ENCODE results near the gene C14orf132.

Gene C14orf132

DNA sequence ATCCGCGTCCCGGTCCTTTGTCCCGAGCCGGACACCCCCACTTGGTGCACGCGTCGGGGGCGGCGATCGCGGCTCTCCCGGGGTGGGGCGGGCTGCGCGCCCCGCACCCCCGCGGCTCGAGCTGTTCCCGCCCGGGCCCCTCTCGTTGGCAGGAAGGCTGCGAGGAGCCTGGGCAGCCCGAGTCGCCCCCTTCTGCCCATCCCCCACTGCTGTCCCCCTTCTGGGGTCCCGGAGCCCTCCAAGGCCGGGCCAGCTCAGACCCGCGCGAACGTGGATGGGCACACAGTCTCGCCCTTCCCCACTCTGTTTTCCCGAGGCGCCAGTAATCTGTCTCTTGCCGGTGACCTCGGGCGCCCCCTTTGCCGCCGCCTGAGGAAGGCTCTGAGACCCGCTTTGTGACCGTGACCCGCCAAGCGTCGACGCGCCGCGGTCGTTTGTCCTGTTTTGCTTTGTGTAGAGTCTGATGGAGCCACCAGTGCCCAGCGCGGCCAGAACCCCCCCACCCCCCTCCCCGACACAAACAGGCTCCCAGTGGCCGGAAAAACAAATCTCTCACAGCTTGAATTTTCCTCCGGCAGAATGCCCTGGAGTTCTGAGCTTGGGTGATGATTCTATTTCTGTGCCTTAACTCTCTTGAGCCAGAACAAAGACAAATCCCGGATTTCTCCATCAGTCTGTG is 610 bp downstream of the C14orf132 start:
- DNase-seq: peak in 40 of 58 donors; percentile 15 to 71 (median 47)

DNA sequence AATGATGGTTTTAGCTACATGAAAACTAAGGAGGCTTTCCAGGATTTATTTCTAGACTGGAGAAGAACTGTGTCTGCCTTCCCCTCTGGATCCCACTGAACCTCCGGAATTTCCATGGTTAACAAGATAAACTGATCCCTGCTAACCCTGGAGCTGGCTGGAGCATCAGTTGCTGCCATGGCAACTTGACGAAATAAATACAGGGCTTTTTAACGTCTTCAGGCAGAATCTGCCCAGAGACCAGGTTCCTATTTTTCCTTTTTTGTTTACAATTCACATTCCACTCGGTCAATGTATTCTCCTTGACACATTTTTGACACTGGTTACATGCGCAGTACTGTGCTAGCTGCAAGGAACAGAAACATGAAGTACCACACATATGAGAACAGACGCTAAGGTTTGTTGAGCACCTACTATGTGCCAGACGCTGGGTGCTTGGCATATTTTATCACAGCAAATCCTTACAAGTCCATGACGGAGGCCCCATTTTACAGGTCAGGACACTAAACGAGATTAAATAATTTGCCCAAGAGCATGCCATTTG is 1.7 kb downstream of the C14orf132 start:
- DNase-seq: no peak

DNA sequence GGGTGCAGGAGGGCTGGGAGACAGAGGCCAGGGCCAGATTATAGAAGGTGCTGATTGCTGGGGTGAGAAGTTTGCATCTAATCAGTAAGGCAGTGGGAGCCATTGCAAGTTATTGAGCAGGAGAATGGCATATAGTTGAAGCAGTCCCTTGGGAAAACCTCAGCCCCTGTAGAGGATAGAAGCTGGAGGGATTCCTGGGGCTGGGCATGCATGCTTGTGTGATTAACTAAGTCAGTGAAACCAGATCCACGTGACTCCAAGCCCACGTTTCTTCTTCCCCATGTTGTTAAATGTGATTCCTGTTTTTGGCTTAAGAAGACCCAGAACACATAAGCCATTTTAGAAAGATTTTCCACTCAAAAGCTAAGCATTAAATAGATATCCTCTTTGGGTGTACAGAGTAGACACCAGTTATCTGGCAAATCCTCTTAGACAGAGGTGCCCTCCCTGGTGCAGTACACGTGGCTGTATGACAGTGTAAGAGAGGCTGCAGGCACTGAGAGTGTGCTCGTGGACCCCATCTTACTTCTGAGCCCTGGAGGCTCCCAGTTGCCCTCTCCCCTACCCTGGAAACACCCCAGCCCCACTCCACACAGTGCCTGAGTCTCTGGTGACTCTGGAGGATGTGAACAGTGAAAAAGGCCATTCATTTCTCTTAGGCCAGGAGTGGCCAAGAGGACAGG is 3.2 kb downstream of the C14orf132 start:
- no peak for DNase-seq

DNA sequence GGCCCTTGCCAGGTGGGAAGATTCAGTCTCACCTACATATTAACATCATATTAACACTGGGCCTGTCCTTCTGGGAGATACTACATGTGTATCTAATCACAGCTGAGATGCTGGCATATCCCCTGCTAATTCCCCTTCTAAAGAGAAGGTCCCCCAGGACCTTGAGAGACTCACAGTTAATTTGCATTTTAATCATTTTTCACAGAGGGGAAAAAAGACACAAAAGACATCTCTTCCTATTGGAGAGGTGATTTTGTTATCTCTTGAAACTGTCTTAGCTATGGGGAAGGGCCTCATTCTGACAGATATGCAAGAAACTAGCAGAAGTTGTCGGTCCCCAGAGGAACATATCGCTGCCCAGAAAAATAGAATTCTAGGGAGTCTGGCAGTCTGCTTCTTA is 7.5 kb downstream of the C14orf132 start:
- no peak for DNase-seq

DNA sequence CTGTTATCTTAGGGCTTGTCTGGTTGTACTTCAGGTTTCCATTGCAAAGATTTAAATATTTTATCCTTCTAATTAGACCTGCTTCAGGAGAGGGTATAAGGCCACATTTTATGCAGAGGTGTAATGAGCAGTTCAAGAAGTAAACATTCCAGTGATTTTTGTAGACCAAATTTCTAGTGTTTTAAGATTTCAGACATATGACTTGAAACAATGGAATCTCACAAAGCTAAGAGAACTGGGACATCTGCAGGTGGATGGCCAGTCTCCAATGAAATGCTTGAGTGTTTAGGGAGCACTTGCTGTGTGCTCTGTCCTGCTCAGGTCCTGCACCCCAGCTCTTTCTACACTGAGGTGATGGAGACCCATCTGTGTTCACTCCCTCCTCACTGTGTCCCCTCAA is 7.9 kb downstream of the C14orf132 start:
- no peak for DNase-seq

DNA sequence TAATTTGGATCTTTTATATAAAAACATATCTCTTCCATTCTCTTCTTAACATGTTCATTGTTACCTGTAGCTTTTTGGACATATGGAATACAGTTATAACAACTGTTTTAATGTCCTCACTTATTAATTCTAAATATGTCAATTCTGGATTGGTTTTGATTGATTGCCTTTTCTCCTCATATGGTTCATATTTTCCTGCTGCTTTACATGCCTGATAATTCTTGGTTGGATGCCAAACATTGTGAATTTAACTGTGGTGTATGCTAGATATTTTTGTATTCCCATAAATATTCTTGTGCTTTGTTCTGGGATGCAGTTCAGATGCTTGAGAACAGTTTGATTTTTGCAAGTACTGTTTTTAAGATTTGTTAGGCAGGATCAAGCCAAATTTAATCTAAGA is 10.8 kb downstream of the C14orf132 start:
- no peak for DNase-seq

DNA sequence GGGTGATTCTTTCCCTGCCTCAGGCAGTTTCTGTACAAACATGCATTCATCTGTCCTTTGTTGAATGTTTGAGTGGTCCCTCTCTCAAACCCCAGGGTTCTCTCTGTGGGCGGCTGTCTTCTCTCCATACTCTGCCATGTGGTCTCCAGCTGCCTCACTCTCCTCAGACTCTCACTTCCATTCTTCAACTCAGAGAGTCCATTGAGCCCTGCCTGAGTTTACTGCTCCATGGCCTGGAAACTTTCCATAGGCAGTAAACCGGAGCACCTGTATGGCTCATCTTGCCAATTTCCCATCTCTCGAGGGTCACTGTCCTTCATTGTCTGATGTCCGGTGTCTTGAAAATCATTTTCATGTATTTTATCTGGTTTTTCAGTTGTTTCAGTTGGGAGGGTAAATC is 11.3 kb downstream of the C14orf132 start:
- no peak for DNase-seq

DNA sequence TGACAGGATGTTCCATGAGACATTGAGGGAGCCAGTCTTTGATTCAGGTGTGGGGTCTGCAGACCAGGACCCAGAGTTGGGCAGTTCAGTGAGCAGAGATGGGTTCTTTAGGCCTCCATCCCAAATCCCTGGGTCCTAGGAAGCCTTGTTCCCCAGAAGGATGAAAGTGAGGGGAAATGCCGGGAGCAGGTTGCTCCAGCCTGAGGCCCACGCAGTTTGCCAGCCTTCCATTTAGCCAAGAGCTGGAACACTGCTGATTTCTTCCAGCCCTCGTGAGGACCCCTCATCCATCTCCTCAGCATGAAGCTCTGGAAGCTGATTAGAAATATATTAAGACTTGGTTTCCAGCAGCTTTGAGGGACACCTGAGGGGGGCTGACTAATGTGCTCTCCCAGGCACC is 12.1 kb downstream of the C14orf132 start:
- DNase-seq: no peak

DNA sequence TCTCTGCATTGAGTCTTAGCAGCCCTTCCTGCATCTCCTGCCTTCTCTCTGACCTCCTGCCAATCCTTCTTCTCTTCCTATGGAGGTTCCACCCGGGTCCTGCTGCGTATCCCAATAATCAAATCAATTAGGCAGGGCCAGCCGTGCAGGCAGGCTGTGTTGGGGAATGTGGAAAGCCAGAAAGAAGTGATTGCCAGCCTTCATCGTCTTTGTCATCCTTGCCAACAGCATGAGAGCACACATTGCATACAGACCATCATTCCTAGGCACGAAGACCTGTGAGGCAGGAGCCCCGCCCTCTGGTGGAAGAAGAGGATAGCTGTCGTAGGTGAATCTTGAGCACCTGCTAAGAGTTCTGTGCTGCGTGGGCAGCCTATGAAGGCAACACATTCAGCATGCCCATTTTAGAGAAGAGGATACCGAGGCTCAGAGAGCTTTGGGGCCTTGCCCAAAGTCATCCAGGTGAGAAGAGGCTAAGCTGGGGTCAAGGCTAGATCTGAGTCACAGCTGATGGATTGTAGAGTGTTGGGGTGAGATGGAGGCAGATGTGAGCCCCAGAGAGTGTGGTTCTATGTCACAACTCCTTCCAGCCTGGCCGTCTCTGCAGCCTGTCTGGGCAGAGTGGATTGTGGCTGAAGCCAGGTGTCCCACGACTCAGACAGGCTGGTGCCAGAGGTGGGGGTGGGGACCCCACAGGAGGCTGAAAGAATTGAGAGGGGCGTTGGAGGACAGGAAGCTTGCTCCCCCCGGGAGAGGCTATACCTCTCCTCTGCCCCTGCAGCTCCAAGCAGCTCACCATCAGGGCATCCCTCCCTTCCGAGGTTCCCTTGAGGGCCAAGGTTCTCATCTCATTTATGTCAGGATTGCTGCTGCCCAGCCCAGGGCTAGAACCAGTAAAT is 12.7 kb downstream of the C14orf132 start:
- no peak for DNase-seq

DNA sequence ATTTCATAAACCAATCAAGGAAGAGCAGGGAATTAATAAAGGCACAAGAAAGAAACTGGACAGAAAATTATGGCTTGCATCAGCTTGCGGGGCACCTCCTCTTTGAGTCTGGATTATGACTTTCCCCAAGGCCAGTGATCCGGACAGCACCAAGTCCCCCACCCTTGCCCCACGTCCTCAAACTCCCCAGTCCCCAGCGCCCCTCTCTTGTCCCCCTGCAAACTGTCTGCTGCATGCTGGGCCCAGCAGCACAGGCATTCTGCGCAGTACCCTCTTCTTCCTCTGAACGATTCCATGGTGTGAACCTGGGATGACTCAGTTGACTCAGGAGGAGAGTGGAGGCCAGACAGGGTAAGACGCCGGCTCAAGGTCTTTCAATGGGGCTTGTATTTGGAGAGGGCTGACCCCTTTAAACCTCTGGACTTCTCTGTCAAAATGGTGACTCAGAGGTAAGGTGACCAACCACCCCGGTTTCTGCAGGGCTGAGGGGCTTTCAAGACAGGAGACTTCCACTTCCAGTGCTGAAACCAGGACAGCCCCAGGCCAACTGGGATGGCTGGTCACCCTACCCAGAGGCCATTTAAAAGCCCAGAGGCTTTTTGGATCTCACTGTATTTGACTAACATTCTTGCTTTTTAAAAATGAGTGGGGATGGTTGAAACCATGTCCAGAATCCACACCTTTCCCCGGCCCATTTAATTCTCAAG is 13.5 kb downstream of the C14orf132 start:
- DNase-seq: no peak

DNA sequence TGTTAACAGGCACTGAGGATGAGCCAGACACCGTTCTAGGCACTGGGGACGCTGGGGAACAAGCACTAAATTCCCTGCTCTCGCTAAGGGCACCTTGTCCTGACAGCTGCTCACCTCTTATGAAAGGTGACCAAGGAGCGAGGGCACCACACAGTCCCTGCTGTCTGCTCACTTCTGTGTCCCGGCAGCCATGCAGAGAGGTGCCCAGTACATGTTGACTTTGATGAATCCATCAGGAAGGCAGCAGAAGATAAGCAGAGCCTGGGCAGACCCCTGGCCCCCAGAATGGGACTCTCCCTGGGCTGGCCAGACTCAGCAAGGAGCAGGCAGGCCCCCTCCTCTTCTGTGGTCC is 14.1 kb downstream of the C14orf132 start:
- no peak for DNase-seq

DNA sequence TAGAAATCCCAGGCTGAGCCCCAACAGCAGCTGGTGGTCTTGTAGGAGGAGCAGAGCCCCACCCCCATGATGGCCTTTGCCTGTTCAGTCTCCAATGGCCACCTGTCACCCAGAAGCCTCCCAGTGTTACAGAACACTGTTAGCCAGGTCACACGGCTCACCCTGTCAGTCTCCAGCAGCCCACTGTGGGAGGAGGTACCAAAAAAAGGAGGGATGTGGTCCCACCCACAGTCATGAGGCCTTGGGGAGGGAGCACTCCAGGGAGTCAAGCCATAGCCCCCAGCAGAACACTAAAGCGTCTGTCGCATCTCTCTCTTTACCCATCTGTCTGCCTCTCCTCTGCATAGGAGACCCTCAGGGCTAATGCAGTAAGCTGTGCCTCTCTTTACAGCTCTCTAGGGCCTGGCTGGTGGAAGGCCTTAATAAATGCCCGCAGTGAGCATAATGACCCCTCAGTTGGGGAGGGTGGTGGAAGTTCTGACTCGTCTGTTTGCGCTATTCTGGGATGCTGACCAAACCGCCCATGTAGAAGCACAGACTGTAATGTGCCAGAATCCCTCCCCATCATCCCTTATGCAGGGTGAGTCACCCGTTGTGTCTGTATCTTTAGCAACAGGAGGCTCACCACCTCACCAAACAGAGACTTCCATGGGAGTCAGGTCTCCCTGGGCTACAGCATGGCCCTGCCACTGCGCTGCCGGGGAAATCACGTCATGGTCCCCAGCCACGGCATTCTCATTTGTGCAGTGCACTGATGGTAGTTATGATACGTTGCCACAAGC is 14.6 kb downstream of the C14orf132 start:
- peak in 52 of 58 donors; percentile 21 to 90 (median 69) for DNase-seq

DNA sequence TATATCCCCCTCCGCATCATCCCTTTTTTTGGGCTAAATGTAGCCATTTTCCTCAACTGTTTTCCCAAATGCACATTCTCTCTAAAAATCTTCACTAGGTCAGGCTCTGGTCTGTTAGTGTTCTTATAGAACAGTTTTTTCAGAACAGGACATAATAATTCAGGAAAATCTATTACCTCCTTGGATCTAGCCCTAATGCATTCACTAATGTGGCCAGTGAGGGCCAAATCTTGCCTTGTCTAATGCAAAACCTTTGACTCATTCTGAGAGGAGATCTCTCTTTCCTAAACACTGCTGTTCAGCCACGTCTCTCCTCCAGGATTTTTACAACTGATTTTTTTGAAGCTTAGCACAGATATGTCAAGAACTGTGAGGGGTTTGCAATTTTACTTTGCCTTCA is 15.5 kb downstream of the C14orf132 start:
- no peak for DNase-seq

DNA sequence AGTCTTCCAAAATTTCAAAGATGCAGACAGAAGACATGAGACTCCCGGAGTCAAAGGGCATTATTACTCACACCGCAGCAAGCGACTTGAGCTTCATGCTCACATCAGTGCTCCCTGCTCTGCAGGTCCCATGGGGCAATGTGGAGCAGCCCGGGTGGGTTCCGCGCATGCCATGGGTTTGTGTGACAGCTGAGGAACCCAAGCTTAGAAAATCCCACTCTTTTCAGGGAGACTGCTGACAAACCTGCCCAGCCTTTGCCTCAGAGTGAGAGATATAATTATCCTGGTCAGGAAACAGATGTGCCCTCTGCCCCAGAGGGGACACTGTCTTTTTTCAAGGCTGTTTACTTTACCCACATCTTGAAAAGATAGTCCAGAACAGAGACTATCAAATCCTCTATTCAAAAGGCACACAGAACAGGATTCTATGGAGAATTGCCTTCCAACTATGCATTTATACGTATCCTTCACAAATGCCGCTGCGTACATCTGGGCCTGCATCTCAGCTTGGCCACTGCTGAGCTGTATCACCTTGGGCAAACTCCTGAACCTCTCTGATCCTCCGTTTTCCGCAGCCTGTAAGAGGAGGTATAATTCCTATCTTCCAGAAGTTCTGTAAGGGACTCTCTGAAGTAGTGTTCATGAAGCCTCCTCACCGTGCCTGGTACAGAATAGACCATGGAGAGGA is 16.0 kb downstream of the C14orf132 start:
- no peak for DNase-seq

DNA sequence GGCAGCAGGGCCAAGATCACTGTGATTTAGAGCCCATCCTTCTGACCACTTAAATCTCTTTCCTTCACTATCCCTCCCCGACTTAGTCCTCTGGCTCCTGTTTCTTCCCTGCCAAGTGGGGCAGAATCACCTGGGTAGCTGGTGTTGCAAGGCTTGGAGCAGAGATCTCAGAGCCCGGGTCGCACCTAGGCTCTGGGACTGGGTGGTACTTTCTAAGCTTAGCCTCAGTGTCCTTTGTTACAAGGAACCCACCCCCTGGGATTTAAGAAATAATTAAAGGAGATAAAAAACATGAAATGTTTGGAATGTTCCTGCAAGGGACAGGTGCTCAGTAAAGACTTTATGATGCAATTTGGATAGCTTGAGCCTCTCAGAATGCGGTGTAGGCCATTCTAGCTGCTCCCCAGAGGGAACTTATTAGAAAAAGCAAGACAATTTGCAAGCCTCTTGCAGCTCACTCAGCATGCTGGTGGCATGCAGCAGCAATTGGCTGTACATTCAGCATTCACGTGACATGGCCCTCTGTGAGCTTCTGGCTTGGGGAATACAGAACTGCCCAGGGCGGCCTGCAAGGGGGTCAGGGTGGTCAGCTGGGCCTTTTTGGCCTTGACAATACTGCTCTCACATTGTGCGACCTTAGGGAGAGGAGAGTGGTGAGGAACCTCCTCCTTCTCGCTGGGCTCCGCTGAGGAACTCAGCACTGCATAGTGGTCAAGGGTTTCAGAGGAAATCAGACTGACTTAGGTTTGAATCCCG is 16.8 kb downstream of the C14orf132 start:
- peak in 52 of 58 donors; percentile 6 to 87 (median 56) for DNase-seq

DNA sequence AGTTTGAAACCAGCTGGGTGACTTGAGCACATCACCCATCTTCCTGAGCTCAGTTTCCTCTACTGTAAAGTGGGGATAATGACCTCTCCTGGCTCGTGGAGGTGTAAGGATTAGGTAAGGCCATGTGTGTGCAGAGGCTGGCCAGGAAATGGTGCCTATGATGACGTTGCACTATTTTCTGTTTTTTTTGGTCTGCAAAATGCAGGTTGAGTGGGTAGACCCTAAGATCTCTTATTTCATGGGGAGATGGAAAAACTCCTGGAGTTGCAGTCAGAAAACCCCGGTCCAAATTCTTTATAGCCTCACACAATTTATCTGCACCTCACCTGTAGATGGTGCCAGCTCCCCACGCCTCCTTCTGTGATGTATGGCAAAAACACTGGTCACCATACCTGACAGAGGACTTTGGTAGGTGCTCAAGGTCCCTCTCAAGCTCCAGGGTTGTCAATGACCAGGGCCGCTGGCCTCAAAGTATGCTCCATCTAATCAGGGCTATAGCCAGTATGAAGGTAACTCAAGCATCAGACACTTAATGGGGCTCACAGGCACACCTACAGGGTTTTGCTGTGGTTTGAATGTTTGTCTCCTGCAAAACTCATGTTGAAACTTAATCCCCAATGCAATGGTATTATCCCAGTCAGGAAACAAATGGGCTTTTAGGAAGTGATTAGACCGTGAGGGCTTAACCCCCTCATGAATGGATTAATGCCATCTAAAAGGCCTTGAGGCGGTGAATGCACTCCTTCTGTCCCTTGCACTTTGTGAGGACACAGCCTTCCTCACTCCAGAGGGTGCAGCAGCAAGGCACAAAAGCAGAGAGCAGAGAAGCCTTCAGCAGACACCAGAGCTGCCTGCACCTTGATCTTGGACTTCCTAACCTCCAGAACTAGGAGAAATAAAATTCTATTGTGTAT is 17.6 kb downstream of the C14orf132 start:
- DNase-seq: peak in 2 of 58 donors; percentile 20 to 27

DNA sequence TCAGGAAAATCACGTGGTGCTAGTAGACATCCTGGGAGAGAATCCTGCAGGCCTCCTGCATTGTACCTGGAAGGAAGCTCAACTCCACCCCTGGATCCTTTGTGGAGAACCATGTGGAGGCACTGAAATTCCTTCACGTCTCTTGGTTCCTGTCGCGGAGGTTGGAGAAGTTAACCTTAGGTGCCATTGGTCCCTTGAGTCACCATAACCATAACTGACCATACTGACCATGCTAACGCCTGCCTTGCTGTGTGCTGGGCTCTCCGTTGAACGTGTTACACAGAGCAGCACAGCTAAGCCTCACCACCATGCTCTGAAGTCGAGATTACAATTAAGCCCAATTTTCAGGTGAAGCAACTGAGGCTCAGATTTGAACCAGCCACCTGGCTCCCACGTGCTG is 18.6 kb downstream of the C14orf132 start:
- no peak for DNase-seq
